B cell (primary cell): ENCODE measurements around the gene NRG2. TPM values are rescaled to one million over a fixed set of nuclear protein-coding genes. Genes with fewer than 3 reads are reported as not detected.

Experiments used
- ATAC-seq: fragments of 200-7000 bp; cut with Tn5 transposase; one replicate; pipeline ENCODE4 v1.10.0; 2021; ENCODE audit warnings: low read depth, mild to moderate bottlenecking, moderate number of reproducible peaks, moderate library complexity
- CTCF ChIA-PET: fragments of 350-600 bp; sonication (Branson Sonifier 250); formaldehyde crosslinking; loops from one replicate; lab custom pipeline; 2021; ENCODE audit warnings: antibody characterized with exemption, inconsistent platforms; lab: Charles Lee
- POLR2A ChIA-PET: fragments of 350-600 bp; sonication (Branson Sonifier 250); formaldehyde crosslinking; loops from one replicate; lab custom pipeline; 2021; ENCODE audit warnings: antibody characterized with exemption; lab: Charles Lee
- DNase-seq: peaks from one replicate; pipeline ENCODE4 v3.0.0; 2013
- H2AFZ ChIP-seq: 2 replicates; pipeline ENCODE4 v1.6.1; 2012; ENCODE audit warnings: mild to moderate bottlenecking, low read depth, low read length; ENCODE audit not compliant: insufficient read depth, poor library complexity, severe bottlenecking
- H3K27ac ChIP-seq, 2 donors: 1 replicate in 1 of 2; 2 replicates in 1 of 2; pipeline ENCODE4 v1.5.1; 2012 to 2013; ENCODE audit warnings: low read length in 2 of 2, mild to moderate bottlenecking in 2 of 2, moderate library complexity in 1 of 2
- H3K27me3 ChIP-seq, 4 experiments: fragments of 200-600 bp in 1 of 4; sonication (generic) in 1 of 4; replicated peaks in 1 of 4; 1 replicate in 2 of 4; 2 replicates in 2 of 4; pipeline versions ENCODE4 v1.6.1 to v1.7.0; 2013 to 2016; ENCODE audit warnings: low read length in 3 of 4, mild to moderate bottlenecking in 2 of 4, mixed read lengths in 1 of 4, moderate library complexity in 1 of 4; ENCODE audit not compliant: insufficient read depth in 4 of 4, control insufficient read depth in 3 of 4; ENCODE audit errors: control extremely low read depth in 1 of 4
- H3K36me3 ChIP-seq, 2 experiments: replicated peaks in 1 of 2; 1 replicate in 1 of 2; 2 replicates in 1 of 2; pipeline versions ENCODE4 v1.6.1 to v1.7.1; 2013; ENCODE audit warnings: low read length in 1 of 2; ENCODE audit not compliant: insufficient read depth in 2 of 2, control insufficient read depth in 1 of 2; ENCODE audit errors: control extremely low read depth in 1 of 2, extremely low read depth in 1 of 2
- H3K4me1 ChIP-seq, 2 donors: fragments of 200-600 bp in 1 of 2; sonication (generic) in 1 of 2; 1 replicate in 1 of 2; 2 replicates in 1 of 2; pipeline versions ENCODE4 v1.5.1 to v1.6.1; 2013 to 2017; ENCODE audit warnings: low read length in 2 of 2; ENCODE audit not compliant: control insufficient read depth in 2 of 2, insufficient read depth in 2 of 2
- H3K4me2 ChIP-seq: replicated peaks from 2 replicates; pipeline ENCODE3; 2012; ENCODE audit warnings: mild to moderate bottlenecking, low read depth, low read length; ENCODE audit not compliant: poor library complexity, severe bottlenecking
- H3K4me3 ChIP-seq, 5 experiments: fragments of 200-600 bp in 1 of 5; sonication (generic) in 1 of 5; 1 replicate in 3 of 5; 2 replicates in 2 of 5; pipeline versions ENCODE4 v1.5.1 to v1.7.0; 2011 to 2016; ENCODE audit warnings: low read length in 4 of 5, mild to moderate bottlenecking in 4 of 5, low read depth in 2 of 5, control low read depth in 1 of 5, moderate library complexity in 1 of 5; ENCODE audit not compliant: insufficient read depth in 1 of 5; ENCODE audit errors: control extremely low read depth in 1 of 5, extremely low read depth in 1 of 5
- H3K79me2 ChIP-seq: fragments of 200-600 bp; sonication (generic); one replicate; pipeline ENCODE4 v1.6.0; 2016; ENCODE audit warnings: low read length; ENCODE audit not compliant: control insufficient read depth, insufficient read depth
- H3K9ac ChIP-seq: fragments of 200-600 bp; sonication (generic); 2 replicates; pipeline ENCODE4 v1.6.1; 2017; ENCODE audit warnings: mild to moderate bottlenecking, low read length, moderate library complexity
- H3K9me3 ChIP-seq, 3 donors: one replicate each; pipeline versions ENCODE4 v1.6.1 to v1.7.1; 2013; ENCODE audit warnings: low read length in 2 of 3; ENCODE audit not compliant: control insufficient read depth in 2 of 3, insufficient read depth in 1 of 3; ENCODE audit errors: control extremely low read depth in 1 of 3
- H4K20me1 ChIP-seq: 2 replicates; pipeline ENCODE4 v1.6.0; 2012; ENCODE audit warnings: mild to moderate bottlenecking, low read length; ENCODE audit not compliant: insufficient read depth, control insufficient read depth, poor library complexity, severe bottlenecking
- H3K27ac Mint-ChIP-seq: one replicate; pipeline ENCODE4 v1.8.0; 2021; ENCODE audit warnings: mixed read lengths
- H3K27me3 Mint-ChIP-seq: one replicate; pipeline ENCODE4 v1.8.0; 2021; ENCODE audit warnings: mixed read lengths
- H3K4me1 Mint-ChIP-seq: one replicate; pipeline ENCODE4 v1.8.0; 2021; ENCODE audit warnings: mixed read lengths
- H3K4me3 Mint-ChIP-seq: one replicate; pipeline ENCODE4 v1.8.0; 2021; ENCODE audit warnings: mixed read lengths
- H3K9me3 Mint-ChIP-seq: one replicate; pipeline ENCODE4 v1.8.0; 2022; ENCODE audit warnings: mixed read lengths; ENCODE audit not compliant: insufficient read depth
- EZH2 ChIP-seq: IDR thresholded peaks from 2 replicates; pipeline ENCODE4 v1.6.1; 2012; ENCODE audit warnings: borderline replicate concordance, low read depth, mild to moderate bottlenecking, moderate library complexity, low read length; ENCODE audit not compliant: insufficient read depth, poor library complexity, severe bottlenecking
- WGBS: methylation state at CpG from one replicate; pipeline ENCODE4 v1.1.5; 2013; ENCODE audit warnings: missing lambda C conversion rate; ENCODE audit not compliant: insufficient coverage; 5-methylcytosine and 5-hydroxymethylcytosine counted together
- intact Hi-C: fragments of 100-400 bp; cut with micrococcal nuclease; formaldehyde crosslinking; loops from one replicate; pipeline ENCODE4 v1.10.0; 2022
- polyA plus RNA-seq: library from polyadenylated mRNA; depleted of rRNA; stranded (reverse); fragments of >200 nt; gene quantifications from 2 replicates; pipeline ENCODE4 v1.2.3, GENCODE V29; 2012
- total RNA-seq, 2 donors: library from RNA; stranded (reverse); fragments of 120-200 nt in 1 of 2; gene quantifications; 1 replicate in 1 of 2; 2 replicates in 1 of 2; pipeline versions ENCODE4 v1.2.3 to v1.2.4, GENCODE V29; 2013 to 2022
- TF ChIP-seq, protein P1 (sequence below): fragments of 200-600 bp; IDR thresholded peaks from one replicate; pipeline ENCODE4 v1.8.0; 2022; ENCODE audit warnings: antibody characterized with exemption, mild to moderate bottlenecking

Gene NRG2
- total and polyA plus RNA-seq, 2 donors (not counting 1 experiment from before 2014, with no cell fraction given): 0.13 to 0.15 TPM

DNA sequence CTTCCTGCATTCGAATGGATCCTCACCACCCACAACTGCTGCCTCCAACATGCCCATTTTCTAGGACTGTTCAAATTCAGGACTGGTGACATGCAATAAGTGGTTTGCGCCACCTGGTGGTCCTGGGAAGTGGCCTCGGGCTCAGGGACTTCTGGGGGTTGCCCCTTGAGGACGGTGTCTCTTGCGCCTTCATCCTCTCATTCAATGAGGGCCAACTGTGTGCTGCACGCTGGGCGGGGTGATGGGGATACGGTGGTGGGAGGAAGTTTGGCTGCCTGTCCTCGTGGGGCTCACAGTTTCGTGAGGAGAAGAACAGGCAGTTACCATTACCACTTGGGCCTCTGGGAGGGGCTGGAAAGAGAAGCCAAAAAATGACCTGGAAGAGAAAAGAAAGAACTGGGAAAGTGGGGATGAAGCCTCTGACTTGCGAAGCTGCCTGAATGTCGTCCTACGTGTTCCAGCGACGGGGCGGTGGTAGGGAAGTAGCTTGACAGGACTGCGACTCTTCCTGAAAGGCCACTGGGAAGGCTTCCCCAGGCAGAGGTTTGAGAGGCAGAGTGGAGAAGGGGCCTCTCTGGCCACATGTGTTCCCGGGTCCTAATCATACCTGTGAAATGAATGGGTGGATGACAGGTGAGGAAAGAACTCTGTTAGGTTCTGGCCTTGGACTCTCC lies 198.5 kb downstream of the NRG2 start:
- Histone ChIP-seq H3K9me3 (no peaks in the 10 kb centered on the region), H3K79me2 (no peaks in the 10 kb centered on the region), H3K9ac (no peak overlapping the region), H3K4me2 (no peak overlapping the region), H3K4me3 (no peak overlapping the region), H2AFZ (no peak overlapping the region), H4K20me1 (no peaks in the 10 kb centered on the region), H3K4me1 (peaks cover 8 to 16% of the 10 kb centered on the region in 2 donors), H3K36me3 (no peaks in the 10 kb centered on the region), H3K27me3 (peaks cover 0 to 36% (median 18%) of the 10 kb centered on the region in 4 experiments), H3K27ac (no peak overlapping the region)
- TF ChIP-seq EZH2: no peak
- TF ChIP-seq, protein P1, sequence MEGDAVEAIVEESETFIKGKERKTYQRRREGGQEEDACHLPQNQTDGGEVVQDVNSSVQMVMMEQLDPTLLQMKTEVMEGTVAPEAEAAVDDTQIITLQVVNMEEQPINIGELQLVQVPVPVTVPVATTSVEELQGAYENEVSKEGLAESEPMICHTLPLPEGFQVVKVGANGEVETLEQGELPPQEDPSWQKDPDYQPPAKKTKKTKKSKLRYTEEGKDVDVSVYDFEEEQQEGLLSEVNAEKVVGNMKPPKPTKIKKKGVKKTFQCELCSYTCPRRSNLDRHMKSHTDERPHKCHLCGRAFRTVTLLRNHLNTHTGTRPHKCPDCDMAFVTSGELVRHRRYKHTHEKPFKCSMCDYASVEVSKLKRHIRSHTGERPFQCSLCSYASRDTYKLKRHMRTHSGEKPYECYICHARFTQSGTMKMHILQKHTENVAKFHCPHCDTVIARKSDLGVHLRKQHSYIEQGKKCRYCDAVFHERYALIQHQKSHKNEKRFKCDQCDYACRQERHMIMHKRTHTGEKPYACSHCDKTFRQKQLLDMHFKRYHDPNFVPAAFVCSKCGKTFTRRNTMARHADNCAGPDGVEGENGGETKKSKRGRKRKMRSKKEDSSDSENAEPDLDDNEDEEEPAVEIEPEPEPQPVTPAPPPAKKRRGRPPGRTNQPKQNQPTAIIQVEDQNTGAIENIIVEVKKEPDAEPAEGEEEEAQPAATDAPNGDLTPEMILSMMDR: peak; percentile 85
- intact Hi-C loops: loop anchor here (1.0 to 5.0 kb wide), 5 partner anchors 57 to 1632 kb away; partner anchors contain the start of gene CDC23
- peaks cover 30% of the 10 kb centered on the region for H3K27me3 Mint-ChIP-seq
- ChIA-PET POLR2A (no interaction called here), CTCF (interaction anchor here (1.0 to 4.5 kb wide), 9 partner anchors 10 to 423 kb away, joined by 3 to 44 read pairs (median 5); no protein-coding TSS in a partner anchor)
- peak overlapping the region; percentile 17 for H3K4me3 Mint-ChIP-seq
- 48% methylated on average over 17 of the region's 18 CpGs for WGBS
- peak; percentile 26 for ATAC-seq
- DNase-seq: peak; percentile 83
- peak overlapping the region; percentile 64 for H3K27ac Mint-ChIP-seq
- H3K4me1 Mint-ChIP-seq: peaks cover 15% of the 10 kb centered on the region
- H3K9me3 Mint-ChIP-seq: no peaks in the 10 kb centered on the region

DNA sequence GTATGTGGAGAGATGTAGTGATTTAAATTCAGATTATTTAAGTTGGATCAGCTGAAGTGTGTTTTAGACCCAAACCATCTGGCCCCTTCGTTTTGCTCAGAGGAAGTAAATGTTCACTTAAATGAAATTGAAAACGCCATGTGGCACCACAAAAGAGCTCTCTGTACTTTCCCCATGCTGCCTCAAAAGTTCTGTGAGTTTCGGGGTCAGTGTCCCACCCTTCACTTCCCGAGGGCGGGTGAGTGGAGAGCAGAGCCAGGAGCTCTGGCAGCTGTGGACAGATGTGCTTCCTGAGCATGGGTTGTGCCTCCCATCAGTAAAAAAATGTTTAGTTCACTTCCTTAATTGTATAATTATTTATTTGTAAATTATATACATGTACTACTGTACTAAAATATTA lies 199.1 kb downstream of the NRG2 start:
- H3K27ac ChIP-seq: no peak overlapping the region
- ATAC-seq: no peak
- DNase-seq: no peak
- TF ChIP-seq EZH2: no peak
- TF ChIP-seq, protein P1: no peak
- H2AFZ ChIP-seq: no peak overlapping the region
- intact Hi-C loops: loop anchor here (1.0 to 2.0 kb wide), 2 partner anchors 57 to 421 kb away; no protein-coding TSS in a partner anchor
- no peaks in the 10 kb centered on the region for H3K9me3 Mint-ChIP-seq
- H4K20me1 ChIP-seq: no peaks in the 10 kb centered on the region
- ChIA-PET CTCF (interaction anchor here (0.7 to 4.5 kb wide), 12 partner anchors 11 to 422 kb away, joined by 3 to 44 read pairs (median 4); no protein-coding TSS in a partner anchor), POLR2A (no interaction called here)
- H3K9me3 ChIP-seq: no peaks in the 10 kb centered on the region
- no peaks in the 10 kb centered on the region for H3K79me2 ChIP-seq
- H3K36me3 ChIP-seq: no peaks in the 10 kb centered on the region
- H3K4me3 Mint-ChIP-seq: no peak overlapping the region
- H3K27me3 Mint-ChIP-seq: peaks cover 33% of the 10 kb centered on the region
- H3K4me3 ChIP-seq: no peak overlapping the region
- H3K27ac Mint-ChIP-seq: no peak overlapping the region
- H3K27me3 ChIP-seq: peaks cover 0 to 36% (median 18%) of the 10 kb centered on the region in 4 experiments
- peaks cover 8 to 15% of the 10 kb centered on the region in 2 donors for H3K4me1 ChIP-seq
- peaks cover 13% of the 10 kb centered on the region for H3K4me1 Mint-ChIP-seq
- 28% methylated on average over 2 of the region's 5 CpGs for WGBS
- H3K4me2 ChIP-seq: no peak overlapping the region
- no peak overlapping the region for H3K9ac ChIP-seq
